ENCODE results near the gene ITGAL. TPM values are rescaled to one million over a fixed set of nuclear protein-coding genes. Genes with fewer than 3 reads are reported as not detected.
A peak's percentile ranks its signal among the peaks of the same experiment; 100 is the strongest.

ITGAL gene
- total and polyA plus RNA-seq, 2 of the 13 experiments (the other 11 are each of a cell fraction or from before 2014, with no cell fraction given) = 0.86 to 1.2 TPM

DNA sequence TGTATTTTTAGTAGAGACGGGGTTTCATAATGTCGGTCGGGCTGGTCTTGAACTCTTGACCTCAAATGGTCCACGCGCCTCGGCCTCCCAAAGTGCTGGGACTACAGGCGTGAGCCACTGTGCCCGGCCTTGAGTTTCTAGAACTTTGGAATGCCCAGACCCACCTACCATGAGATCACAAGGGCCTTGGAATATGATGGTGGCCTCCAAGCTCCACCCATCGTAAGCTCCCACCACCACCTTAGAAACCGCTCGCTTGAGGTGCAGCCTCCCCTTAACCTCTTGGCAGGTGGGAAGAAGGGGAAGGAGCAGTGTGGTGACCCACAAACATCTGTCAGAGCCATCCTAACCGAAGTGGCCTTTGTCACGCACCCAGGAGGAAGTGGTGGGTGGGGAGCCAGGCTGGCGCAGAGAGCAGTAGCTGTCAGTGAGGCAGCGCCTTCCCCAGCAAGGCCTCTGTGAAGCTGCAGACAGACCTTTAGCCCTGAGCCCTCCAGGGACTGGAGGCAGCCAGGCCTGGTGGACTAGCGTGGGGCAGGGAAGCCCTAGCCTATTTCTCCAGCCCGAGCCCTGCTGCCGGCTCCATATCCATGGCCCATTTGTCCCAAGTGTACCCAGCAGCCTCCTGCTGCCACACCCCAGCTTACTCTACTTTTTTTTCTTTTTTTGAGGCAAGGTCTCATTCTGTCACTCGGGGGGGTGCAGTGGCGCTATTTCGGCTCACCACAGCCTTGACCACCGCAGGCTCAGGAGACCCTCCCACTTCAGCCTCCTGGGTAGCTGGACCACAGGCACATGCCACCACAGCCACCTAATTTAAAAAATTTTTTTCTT is 13.8 kb upstream of the ITGAL start (continued):
- TF ChIP-seq USF2 (IDR thresholded peaks at IDR 0.05; ENCODE audit: low read depth, low read length) (no peak), USF2 (CRISPR knock-in tag; IDR thresholded peaks at IDR 0.05; ENCODE audit: borderline replicate concordance) (no peak; the same call in 1 of the 2 replicates), ZNF292 (CRISPR knock-in tag; IDR thresholded peaks at IDR 0.05; ENCODE audit: borderline replicate concordance, low read depth) (peak; percentile 99), KDM6A (CRISPR knock-in tag; IDR thresholded peaks at IDR 0.05; ENCODE audit: low read depth) (0 out of 2 replicates have a peak, but pooled peaks have one; percentile 29), E2F1 (CRISPR knock-in tag; IDR thresholded peaks at IDR 0.05) (no peak), STAG1 (CRISPR knock-in tag; IDR thresholded peaks at IDR 0.05) (no peak; the same call in 1 of the 2 replicates), ATF7-NPFF (CRISPR knock-in tag; IDR thresholded peaks at IDR 0.05; ENCODE audit: low read depth) (peak; percentile 49; the same call in 1 of the 2 replicates), ZNF574 (CRISPR knock-in tag; IDR thresholded peaks at IDR 0.05) (0 out of 2 replicates have a peak, but pooled peaks have one; percentile 49), HNRNPLL (IDR thresholded peaks at IDR 0.05; ENCODE audit: low read depth, low read length, poor library complexity, severe bottlenecking) (no peak), KLF9 (CRISPR knock-in tag; IDR thresholded peaks at IDR 0.05; ENCODE audit: low read depth) (no peak; the same call in 1 of the 2 replicates), ZXDC (CRISPR knock-in tag; IDR thresholded peaks at IDR 0.05) (no peak)
- TF ChIP-seq, protein P1, sequence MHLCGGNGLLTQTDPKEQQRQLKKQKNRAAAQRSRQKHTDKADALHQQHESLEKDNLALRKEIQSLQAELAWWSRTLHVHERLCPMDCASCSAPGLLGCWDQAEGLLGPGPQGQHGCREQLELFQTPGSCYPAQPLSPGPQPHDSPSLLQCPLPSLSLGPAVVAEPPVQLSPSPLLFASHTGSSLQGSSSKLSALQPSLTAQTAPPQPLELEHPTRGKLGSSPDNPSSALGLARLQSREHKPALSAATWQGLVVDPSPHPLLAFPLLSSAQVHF (CRISPR knock-in tag; IDR thresholded peaks at IDR 0.05) = no peak
- TF ChIP-seq, protein P2, sequence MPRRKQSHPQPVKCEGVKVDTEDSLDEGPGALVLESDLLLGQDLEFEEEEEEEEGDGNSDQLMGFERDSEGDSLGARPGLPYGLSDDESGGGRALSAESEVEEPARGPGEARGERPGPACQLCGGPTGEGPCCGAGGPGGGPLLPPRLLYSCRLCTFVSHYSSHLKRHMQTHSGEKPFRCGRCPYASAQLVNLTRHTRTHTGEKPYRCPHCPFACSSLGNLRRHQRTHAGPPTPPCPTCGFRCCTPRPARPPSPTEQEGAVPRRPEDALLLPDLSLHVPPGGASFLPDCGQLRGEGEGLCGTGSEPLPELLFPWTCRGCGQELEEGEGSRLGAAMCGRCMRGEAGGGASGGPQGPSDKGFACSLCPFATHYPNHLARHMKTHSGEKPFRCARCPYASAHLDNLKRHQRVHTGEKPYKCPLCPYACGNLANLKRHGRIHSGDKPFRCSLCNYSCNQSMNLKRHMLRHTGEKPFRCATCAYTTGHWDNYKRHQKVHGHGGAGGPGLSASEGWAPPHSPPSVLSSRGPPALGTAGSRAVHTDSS (CRISPR knock-in tag; conservative IDR thresholded peaks at IDR 0.05) = no peak; the same call in 1 of the 2 replicates
- TF ChIP-seq, protein P3, sequence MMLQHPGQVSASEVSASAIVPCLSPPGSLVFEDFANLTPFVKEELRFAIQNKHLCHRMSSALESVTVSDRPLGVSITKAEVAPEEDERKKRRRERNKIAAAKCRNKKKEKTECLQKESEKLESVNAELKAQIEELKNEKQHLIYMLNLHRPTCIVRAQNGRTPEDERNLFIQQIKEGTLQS (CRISPR knock-in tag; IDR thresholded peaks at IDR 0.05) = 0 out of 2 replicates have a peak, but pooled peaks have one; percentile 24
- TF ChIP-seq, protein P4, sequence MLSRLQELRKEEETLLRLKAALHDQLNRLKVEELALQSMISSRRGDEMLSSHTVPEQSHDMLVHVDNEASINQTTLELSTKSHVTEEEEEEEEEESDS (CRISPR knock-in tag; IDR thresholded peaks at IDR 0.05; ENCODE audit: borderline replicate concordance) = peak; percentile 60; the same call in 1 of the 2 replicates
